MM.1S (cell line): Measurements from ENCODE around the gene KDF1.

Experiments
- CTCF ChIP-seq: fragments of 300-600 bp; sonication (generic); IDR thresholded peaks from 2 replicates; pipeline ENCODE4 v1.5.1; 2016; ENCODE audit warnings: antibody characterized with exemption, low read length, mixed read lengths
- EZH2 ChIP-seq: fragments of 300-600 bp; sonication (generic); optimal IDR thresholded peaks from 2 replicates; pipeline ENCODE3; 2017; ENCODE audit warnings: low read depth, mild to moderate bottlenecking, antibody characterized with exemption, low read length, mixed read lengths

- no peak for TF ChIP-seq CTCF
- no peak for TF ChIP-seq EZH2
Observed at GRCh38 chr1:26984291-26984690, 24.0 kb upstream of the KDF1 start.
